CD4-positive, alpha-beta memory T cell (primary cell): Measurements from ENCODE around the gene DCP2. TPM values are rescaled to one million over a fixed set of nuclear protein-coding genes. Genes with fewer than 3 reads are reported as not detected.

Experiments used
- CTCF ChIA-PET: fragments of 350-600 bp; sonication (Branson Sonifier 250); formaldehyde crosslinking; loops from one replicate; lab custom pipeline; 2021; ENCODE audit warnings: inconsistent platforms; ENCODE audit not compliant: partially characterized antibody; lab: Charles Lee
- POLR2A ChIA-PET: fragments of 350-600 bp; sonication (Branson Sonifier 250); formaldehyde crosslinking; loops from one replicate; lab custom pipeline; 2021; ENCODE audit not compliant: partially characterized antibody; lab: Charles Lee
- DNase-seq, 5 donors: peaks; one replicate each; pipeline versions ENCODE4 v3.0.0 to v3.0.0-alpha.2; 2020 to 2022; ENCODE audit warnings: mixed read lengths in 1 of 5
- H3K27ac ChIP-seq: one replicate; pipeline ENCODE4 v1.7.0; 2013; ENCODE audit warnings: low read depth, low read length
- H3K27me3 ChIP-seq: 2 replicates; pipeline ENCODE4 v1.7.0; 2013; ENCODE audit warnings: mild to moderate bottlenecking, low read length, moderate library complexity; ENCODE audit not compliant: insufficient read depth
- H3K36me3 ChIP-seq: 2 replicates; pipeline ENCODE4 v1.7.0; 2013; ENCODE audit warnings: mild to moderate bottlenecking, low read length, moderate library complexity; ENCODE audit not compliant: insufficient read depth
- H3K4me1 ChIP-seq: 2 replicates; pipeline ENCODE4 v1.7.0; 2013; ENCODE audit warnings: mild to moderate bottlenecking, low read length, moderate library complexity; ENCODE audit not compliant: insufficient read depth
- H3K4me3 ChIP-seq, 2 donors: one replicate each; pipeline ENCODE4 v1.7.0; 2013; ENCODE audit warnings: low read length in 2 of 2, mild to moderate bottlenecking in 1 of 2
- H3K9me3 ChIP-seq, 2 donors: one replicate each; pipeline ENCODE4 v1.7.0; 2013; ENCODE audit warnings: low read length in 2 of 2, control low read depth in 1 of 2; ENCODE audit not compliant: control insufficient read depth in 1 of 2
- H3K27ac Mint-ChIP-seq, 7 donors: one replicate each; pipeline ENCODE4 v1.8.0; 2020 to 2021; ENCODE audit warnings: mixed read lengths in 7 of 7, mild to moderate bottlenecking in 6 of 7, inconsistent platforms in 3 of 7, moderate library complexity in 3 of 7
- H3K27me3 Mint-ChIP-seq, 2 donors: one replicate each; pipeline ENCODE4 v1.8.0; 2020 to 2021; ENCODE audit warnings: mixed read lengths in 2 of 2
- H3K36me3 Mint-ChIP-seq, 2 donors: one replicate each; pipeline ENCODE4 v1.8.0; 2020 to 2021; ENCODE audit warnings: mixed read lengths in 2 of 2, inconsistent platforms in 1 of 2, mild to moderate bottlenecking in 1 of 2
- H3K4me1 Mint-ChIP-seq, 4 donors: one replicate each; pipeline ENCODE4 v1.8.0; 2020 to 2021; ENCODE audit warnings: mixed read lengths in 4 of 4, mild to moderate bottlenecking in 1 of 4
- H3K4me3 Mint-ChIP-seq, 8 donors: one replicate each; pipeline ENCODE4 v1.8.0; 2020 to 2021; ENCODE audit warnings: mixed read lengths in 8 of 8, mild to moderate bottlenecking in 7 of 8, moderate library complexity in 6 of 8, inconsistent platforms in 3 of 8
- H3K9me3 Mint-ChIP-seq, 8 donors: one replicate each; pipeline ENCODE4 v1.8.0; 2020 to 2021; ENCODE audit warnings: mixed read lengths in 8 of 8, mild to moderate bottlenecking in 5 of 8, inconsistent platforms in 3 of 8, moderate library complexity in 1 of 8
- intact Hi-C: fragments of 100-400 bp; cut with micrococcal nuclease; formaldehyde crosslinking; loops from one replicate; pipeline ENCODE4 v1.15.1; 2023
- polyA plus RNA-seq, 2 donors: library from polyadenylated mRNA; unstranded; fragments of 300-500 nt; fragmentation: Illumina TruSeq; gene quantifications; one replicate each; pipeline ENCODE4 v1.2.3, GENCODE V29; 2021
- total RNA-seq, 2 experiments: library from RNA; stranded (reverse); gene quantifications; one replicate each; pipeline ENCODE4 v1.2.3, GENCODE V29; 2021

Gene DCP2
- total and polyA plus RNA-seq, 4 experiments from 2014 or later = 54.0 to 123 (median 95.7) TPM

DNA sequence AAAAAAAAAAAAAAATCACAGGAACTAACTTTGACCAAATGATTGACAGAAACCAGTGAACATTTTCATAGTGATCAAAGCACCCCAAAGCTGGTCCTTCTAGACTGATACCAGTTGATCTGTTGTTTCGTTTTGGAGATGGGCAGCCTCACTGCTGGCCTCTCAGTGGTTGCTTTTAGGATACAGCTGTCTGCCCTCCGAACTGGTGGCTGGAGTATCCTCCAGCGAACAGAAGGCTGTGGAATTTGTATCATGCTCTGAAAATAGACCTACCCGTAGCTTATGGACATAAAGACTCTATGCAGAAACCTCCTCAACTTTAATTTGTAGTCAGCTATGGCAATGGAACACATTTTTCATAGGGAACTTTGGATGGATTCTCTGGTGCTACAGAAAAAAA is 49.0 kb downstream of the DCP2 start:
- Histone ChIP-seq H3K4me3 (no peak overlapping the region), H3K4me1 (peaks cover 38% of the 10 kb centered on the region), H3K36me3 (peaks cover 11% of the 10 kb centered on the region), H3K27me3 (no peaks in the 10 kb centered on the region), H3K27ac (no peak overlapping the region), H3K9me3 (no peaks in the 10 kb centered on the region)
- Mint-ChIP-seq H3K27me3 (no peaks in the 10 kb centered on the region), H3K4me1 (peaks cover 25 to 56% (median 43%) of the 10 kb centered on the region in 4 donors), H3K4me3 (peak overlapping the region in 1 of 8 donors; percentile 41), H3K27ac (peak overlapping the region in 6 of 7 donors; percentile 9 to 82 (median 53)), H3K36me3 (peaks cover 42 to 51% of the 10 kb centered on the region in 2 donors), H3K9me3 (no peaks in the 10 kb centered on the region)
- CTCF ChIA-PET = interaction anchor here (1.0 to 2.3 kb wide), 4 partner anchors 8 to 587 kb away, joined by 4 to 7 read pairs (median 6); no protein-coding TSS in a partner anchor
- POLR2A ChIA-PET = interaction anchor here (0.6 to 1.3 kb wide), 3 partner anchors 9 to 30 kb away, joined by 3 to 5 read pairs (median 4); no protein-coding TSS in a partner anchor
- no peak for DNase-seq
- intact Hi-C loops = loop anchor here (10.0 kb wide), 1 partner anchor 49 kb away; no protein-coding TSS in a partner anchor

DNA sequence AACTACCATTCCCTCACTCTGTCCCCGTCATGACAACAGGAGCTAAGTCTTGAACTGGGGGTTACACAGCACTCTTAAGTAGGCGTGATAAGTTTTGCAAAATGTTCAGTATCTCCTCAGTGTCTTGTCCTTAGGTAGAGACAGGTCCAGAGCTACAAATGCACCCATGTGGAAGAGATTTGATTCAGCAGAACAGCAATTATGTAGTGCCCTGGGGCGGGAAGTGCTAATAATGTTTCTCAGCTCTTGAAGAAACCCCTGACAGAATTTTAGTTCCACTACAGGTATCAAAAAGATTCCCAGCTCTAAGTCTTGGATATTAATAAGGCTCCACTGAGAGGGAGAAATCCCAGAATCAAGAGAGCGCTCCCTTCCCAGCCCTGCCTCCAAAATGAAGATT is 49.6 kb downstream of the DCP2 start:
- Mint-ChIP-seq H3K4me1 (peaks cover 22 to 50% (median 38%) of the 10 kb centered on the region in 4 donors), H3K36me3 (peaks cover 42 to 49% of the 10 kb centered on the region in 2 donors), H3K9me3 (no peaks in the 10 kb centered on the region), H3K4me3 (no peak overlapping the region), H3K27ac (peak overlapping the region in 4 of 7 donors; percentile 9 to 70 (median 30)), H3K27me3 (no peaks in the 10 kb centered on the region)
- H3K4me1 ChIP-seq = peaks cover 32% of the 10 kb centered on the region
- no peak overlapping the region for H3K4me3 ChIP-seq
- H3K9me3 ChIP-seq = no peaks in the 10 kb centered on the region
- no peaks in the 10 kb centered on the region for H3K27me3 ChIP-seq
- DNase-seq = no peak
- intact Hi-C loops = loop anchor here (10.0 kb wide), 1 partner anchor 49 kb away; no protein-coding TSS in a partner anchor
- POLR2A ChIA-PET = interaction anchor here (1.3 kb wide), 1 partner anchor 8 kb away, joined by 3 read pairs; no protein-coding TSS in a partner anchor
- H3K27ac ChIP-seq = no peak overlapping the region
- CTCF ChIA-PET = interaction anchor here (2.3 kb wide), 1 partner anchor 305 kb away, joined by 6 read pairs; no protein-coding TSS in a partner anchor
- peaks cover 11% of the 10 kb centered on the region for H3K36me3 ChIP-seq

DNA sequence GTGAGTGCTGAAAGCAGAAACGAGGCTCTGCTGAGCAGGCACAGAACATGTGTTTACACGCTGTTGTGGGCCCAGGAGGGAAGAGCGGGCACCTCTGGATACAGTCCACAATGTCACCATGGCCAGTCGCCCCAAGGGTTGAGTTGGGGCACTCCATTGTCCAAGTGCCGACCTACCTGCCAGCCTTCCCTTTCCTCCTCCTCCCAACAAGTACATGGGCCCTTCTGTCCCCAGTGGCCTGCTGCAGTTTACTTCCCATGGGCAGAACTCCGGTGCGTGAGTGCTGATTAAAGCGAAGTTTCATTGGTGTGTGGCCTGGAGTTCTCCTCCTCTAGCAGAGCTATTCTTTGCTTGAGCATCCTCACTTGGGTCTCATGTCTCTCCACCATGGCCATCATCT is 50.4 kb downstream of the DCP2 start:
- Histone ChIP-seq H3K9me3 (no peaks in the 10 kb centered on the region), H3K4me1 (peaks cover 24% of the 10 kb centered on the region), H3K27me3 (no peaks in the 10 kb centered on the region), H3K4me3 (no peak overlapping the region), H3K36me3 (peaks cover 11% of the 10 kb centered on the region), H3K27ac (no peak overlapping the region)
- intact Hi-C loops = loop anchor here (10.0 kb wide), 1 partner anchor 48 kb away; no protein-coding TSS in a partner anchor
- CTCF ChIA-PET = interaction anchor here (2.3 kb wide), 1 partner anchor 31 kb away, joined by 10 read pairs; no protein-coding TSS in a partner anchor
- Mint-ChIP-seq H3K27me3 (no peaks in the 10 kb centered on the region), H3K4me3 (no peak overlapping the region), H3K36me3 (peaks cover 42 to 49% of the 10 kb centered on the region in 2 donors), H3K9me3 (peaks cover 0 to 2% (median 0%) of the 10 kb centered on the region in 8 donors), H3K4me1 (peaks cover 19 to 42% (median 33%) of the 10 kb centered on the region in 4 donors), H3K27ac (peak overlapping the region in 5 of 7 donors; percentile 24 to 86 (median 79))
- no peak for DNase-seq
- POLR2A ChIA-PET = no interaction called here

DNA sequence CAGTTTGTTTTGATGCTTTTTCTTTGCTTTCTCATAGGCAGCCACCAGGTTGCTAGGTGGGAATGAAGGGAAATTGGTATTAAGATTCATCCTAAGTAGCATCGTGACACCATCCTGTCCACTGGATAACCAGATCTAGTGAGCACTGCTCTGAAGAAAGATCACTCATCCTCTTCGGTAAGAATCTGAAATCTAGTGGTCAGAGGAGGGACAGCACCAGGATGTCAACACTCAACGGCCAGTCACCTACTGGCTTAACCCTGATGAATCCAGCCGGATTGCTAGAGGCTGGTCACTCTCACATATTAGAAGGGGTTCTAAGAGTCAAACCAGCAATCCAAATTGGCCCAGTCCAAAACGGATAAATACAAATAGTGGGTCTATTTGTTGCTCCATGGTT is 50.8 kb downstream of the DCP2 start:
- no peak for DNase-seq
- Mint-ChIP-seq H3K9me3 (peaks cover 0 to 2% (median 0%) of the 10 kb centered on the region in 8 donors), H3K4me3 (no peak overlapping the region), H3K27me3 (no peaks in the 10 kb centered on the region), H3K27ac (peak overlapping the region in 2 of 7 donors; percentile 46 to 55), H3K36me3 (peaks cover 42 to 49% of the 10 kb centered on the region in 2 donors), H3K4me1 (peaks cover 15 to 40% (median 30%) of the 10 kb centered on the region in 4 donors)
- Histone ChIP-seq H3K4me3 (no peak overlapping the region), H3K4me1 (peaks cover 20% of the 10 kb centered on the region), H3K27me3 (no peaks in the 10 kb centered on the region), H3K36me3 (peaks cover 11% of the 10 kb centered on the region), H3K27ac (no peak overlapping the region), H3K9me3 (no peaks in the 10 kb centered on the region)
- POLR2A ChIA-PET = no interaction called here
- intact Hi-C loops = loop anchor here (10.0 kb wide), 1 partner anchor 47 kb away; no protein-coding TSS in a partner anchor
- CTCF ChIA-PET = interaction anchor here (2.3 kb wide), 1 partner anchor 31 kb away, joined by 10 read pairs; no protein-coding TSS in a partner anchor

DNA sequence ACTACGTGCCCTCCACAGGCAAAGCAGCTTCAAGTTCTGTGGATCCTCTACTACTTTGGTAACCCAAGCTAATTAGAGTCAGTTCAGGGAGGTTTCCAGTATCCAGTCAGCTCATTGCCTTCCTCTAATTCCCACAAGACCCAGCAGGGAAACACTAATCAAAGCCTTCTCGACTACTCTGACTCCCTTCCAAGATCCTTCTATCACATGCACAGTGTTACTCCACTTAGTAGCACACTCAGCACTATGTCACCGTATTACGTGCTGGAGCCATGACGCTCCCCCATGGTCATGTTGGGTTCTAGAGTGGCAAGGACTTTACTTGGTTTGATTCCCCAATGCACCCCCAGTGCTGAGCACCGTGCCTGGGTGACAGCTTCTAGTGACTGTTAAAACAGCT is 53.0 kb downstream of the DCP2 start:
- CTCF ChIA-PET = interaction anchor here (1.7 kb wide), 1 partner anchor 34 kb away, joined by 7 read pairs; no protein-coding TSS in a partner anchor
- DNase-seq = no peak
- no peaks in the 10 kb centered on the region for H3K27me3 ChIP-seq
- Mint-ChIP-seq H3K4me3 (no peak overlapping the region), H3K36me3 (peaks cover 41 to 42% of the 10 kb centered on the region in 2 donors), H3K27me3 (no peaks in the 10 kb centered on the region), H3K27ac (peak overlapping the region in 4 of 7 donors; percentile 11 to 66 (median 34)), H3K4me1 (peaks cover 10 to 27% (median 18%) of the 10 kb centered on the region in 4 donors), H3K9me3 (peaks cover 0 to 2% (median 0%) of the 10 kb centered on the region in 8 donors)
- no peak overlapping the region for H3K27ac ChIP-seq
- intact Hi-C loops = loop anchor here (5.0 to 10.0 kb wide), 2 partner anchors 32 to 45 kb away; no protein-coding TSS in a partner anchor
- POLR2A ChIA-PET = interaction anchor here (0.7 kb wide), 2 partner anchors 89 to 485 kb away, joined by 3 read pairs; no protein-coding TSS in a partner anchor
- no peaks in the 10 kb centered on the region for H3K4me1 ChIP-seq
- peaks cover 11% of the 10 kb centered on the region for H3K36me3 ChIP-seq
- no peak overlapping the region for H3K4me3 ChIP-seq
- no peaks in the 10 kb centered on the region for H3K9me3 ChIP-seq

DNA sequence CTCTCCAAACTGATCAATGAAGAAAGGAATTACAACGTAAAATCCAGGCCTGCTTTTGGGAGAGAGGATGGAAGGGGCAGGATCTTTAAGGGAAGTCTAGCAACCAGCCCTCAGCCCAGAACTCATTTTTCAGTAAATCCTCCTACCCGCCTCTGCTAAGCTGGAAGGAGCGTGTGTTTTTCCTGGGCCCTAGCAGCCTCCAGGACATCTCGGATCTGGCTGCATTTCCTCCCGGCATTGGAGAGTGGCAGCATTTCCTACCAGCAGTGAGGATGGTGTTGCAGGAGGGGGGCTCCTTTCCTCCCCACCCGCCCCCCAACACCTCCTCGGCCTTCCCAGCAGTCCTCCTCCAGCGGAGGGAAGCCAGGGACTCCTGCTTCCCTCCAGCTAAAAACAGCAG is 54.5 kb downstream of the DCP2 start:
- Histone ChIP-seq H3K4me3 (no peak overlapping the region), H3K36me3 (peaks cover 11% of the 10 kb centered on the region), H3K9me3 (no peaks in the 10 kb centered on the region), H3K4me1 (no peaks in the 10 kb centered on the region), H3K27ac (no peak overlapping the region), H3K27me3 (no peaks in the 10 kb centered on the region)
- ChIA-PET CTCF (interaction anchor here (1.7 kb wide), 1 partner anchor 35 kb away, joined by 7 read pairs; no protein-coding TSS in a partner anchor), POLR2A (interaction anchor here (0.6 to 1.1 kb wide), 2 partner anchors 25 to 35 kb away, joined by 3 read pairs; no protein-coding TSS in a partner anchor)
- Mint-ChIP-seq H3K9me3 (peaks cover 0 to 2% (median 0%) of the 10 kb centered on the region in 8 donors), H3K4me3 (no peak overlapping the region), H3K27ac (peak overlapping the region in 3 of 7 donors; percentile 46 to 85 (median 68)), H3K36me3 (peaks cover 36% of the 10 kb centered on the region in 2 donors), H3K27me3 (no peaks in the 10 kb centered on the region), H3K4me1 (peaks cover 11 to 30% (median 21%) of the 10 kb centered on the region in 4 donors)
- intact Hi-C loops = loop anchor here (5.0 kb wide), 1 partner anchor 34 kb away; no protein-coding TSS in a partner anchor
- no peak for DNase-seq

DNA sequence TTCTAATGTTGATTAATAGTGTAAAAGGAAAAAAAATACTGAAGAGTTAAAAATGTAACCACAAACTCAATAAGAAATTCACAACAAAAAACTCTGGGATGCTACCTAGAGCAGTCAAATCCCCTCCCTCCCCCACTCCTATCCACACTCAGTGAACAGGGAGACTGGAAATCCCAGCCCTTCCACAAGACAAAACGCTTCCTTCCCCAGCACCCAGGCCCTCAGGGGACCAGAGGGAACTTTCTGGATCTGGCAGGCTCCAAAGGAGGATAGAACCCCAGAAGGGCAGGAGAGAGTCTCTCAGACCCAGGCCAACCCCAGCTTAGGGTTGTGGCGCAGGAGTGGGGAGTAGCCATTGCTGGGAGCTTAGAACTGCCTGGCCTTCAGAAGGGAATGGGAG is 55.0 kb downstream of the DCP2 start:
- H3K4me1 Mint-ChIP-seq = peaks cover 11 to 27% (median 21%) of the 10 kb centered on the region in 4 donors
- peaks cover 0 to 2% (median 0%) of the 10 kb centered on the region in 8 donors for H3K9me3 Mint-ChIP-seq
- no peak overlapping the region for H3K27ac ChIP-seq
- peaks cover 31 to 32% of the 10 kb centered on the region in 2 donors for H3K36me3 Mint-ChIP-seq
- peaks cover 9% of the 10 kb centered on the region for H3K36me3 ChIP-seq
- H3K27me3 Mint-ChIP-seq = no peaks in the 10 kb centered on the region
- no peak for DNase-seq
- intact Hi-C loops = loop anchor here (5.0 kb wide), 1 partner anchor 34 kb away; no protein-coding TSS in a partner anchor
- H3K4me3 ChIP-seq = no peak overlapping the region
- no peaks in the 10 kb centered on the region for H3K27me3 ChIP-seq
- H3K4me3 Mint-ChIP-seq = no peak overlapping the region
- ChIA-PET POLR2A (interaction anchor here (1.1 kb wide), 1 partner anchor 36 kb away, joined by 3 read pairs; no protein-coding TSS in a partner anchor), CTCF (interaction anchor here (1.7 kb wide), 1 partner anchor 36 kb away, joined by 7 read pairs; no protein-coding TSS in a partner anchor)
- H3K4me1 ChIP-seq = no peaks in the 10 kb centered on the region
- H3K27ac Mint-ChIP-seq = peak overlapping the region in 4 of 7 donors; percentile 32 to 85 (median 50)
- H3K9me3 ChIP-seq = no peaks in the 10 kb centered on the region
